GM12878 (cell line): ENCODE measurements around the gene KIRREL1. TPM values are rescaled to one million over a fixed set of nuclear protein-coding genes. Genes with fewer than 3 reads are reported as not detected.

ENCODE experiments used
- ATAC-seq: fragments of 200-7000 bp; cut with Tn5 transposase; 3 replicates; pipeline ENCODE4 v1.9.1; 2020; ENCODE audit warnings: mild to moderate bottlenecking, moderate library complexity
- BruUV-seq: library from RNA; stranded (reverse); fragments of 400-500 nt; replicated peaks from 2 replicates; lab custom pipeline; 2021; lab: Mats Ljungman, UMichigan
- CTCF ChIA-PET: fragments of 300-600 bp; sonication (Branson Sonifier 250); formaldehyde crosslinking; extraction: SDS; loops from one replicate; lab custom pipeline; 2021; ENCODE audit warnings: inconsistent platforms; lab: Yijun Ruan, JAX
- POLR2A ChIA-PET: fragments of 350-600 bp; formaldehyde crosslinking; extraction: SDS; loops from one replicate; lab custom pipeline; 2021; ENCODE audit warnings: inconsistent platforms; lab: Charles Lee
- RAD21 ChIA-PET: fragments of 300-600 bp; sonication (Branson Sonifier 250); formaldehyde crosslinking; loops from one replicate; lab custom pipeline; 2023; ENCODE audit warnings: antibody characterized with exemption; ENCODE audit not compliant: unreplicated experiment; lab: Charles Lee
- SMC1A ChIA-PET: fragments of 300-600 bp; sonication (Branson Sonifier 250); formaldehyde crosslinking; loops from one replicate; lab custom pipeline; 2023; ENCODE audit not compliant: unreplicated experiment, uncharacterized antibody; lab: Charles Lee
- DNase-seq: peaks from one replicate; pipeline ENCODE4 v3.0.0-alpha.2; 2011; ENCODE audit warnings: low read depth, low spot score
- FAIRE-seq: peaks from 3 replicates; lab custom pipeline; 2011; peaks lifted over from hg19 to GRCh38; lab: Jason Lieb, UNC
- H2AFZ ChIP-seq: 2 replicates; pipeline ENCODE4 v1.6.0; 2011; ENCODE audit warnings: low read depth, low read length, control low read depth; ENCODE audit not compliant: control insufficient read depth
- H3K27ac ChIP-seq: 2 replicates; pipeline ENCODE4 v1.5.1; 2011; ENCODE audit warnings: control low read depth; ENCODE audit not compliant: control insufficient read depth, insufficient read depth
- H3K27me3 ChIP-seq, 2 experiments: replicated peaks in 1 of 2; 2 replicates each; pipeline versions ENCODE4 v1.6.0 to v1.6.1; 2011; ENCODE audit warnings: low read length in 1 of 2; ENCODE audit not compliant: control insufficient read depth in 2 of 2, insufficient read depth in 2 of 2
- H3K36me3 ChIP-seq, 2 experiments: 2 replicates each; pipeline ENCODE4 v1.5.1; 2011; ENCODE audit warnings: low read length in 1 of 2; ENCODE audit not compliant: control insufficient read depth in 2 of 2, insufficient read depth in 2 of 2
- H3K4me1 ChIP-seq: 2 replicates; pipeline ENCODE4 v1.6.1; 2011; ENCODE audit warnings: mild to moderate bottlenecking, low read length, moderate library complexity, mixed read lengths; ENCODE audit not compliant: control insufficient read depth, insufficient read depth
- H3K4me2 ChIP-seq: 2 replicates; pipeline ENCODE4 v1.6.0; 2011; ENCODE audit warnings: control low read depth; ENCODE audit not compliant: control insufficient read depth, insufficient read depth
- H3K4me3 ChIP-seq: fragments of 200-600 bp; sonication (generic); 2 replicates; pipeline ENCODE4 v1.5.1; 2016
- H3K79me2 ChIP-seq: 2 replicates; pipeline ENCODE4 v1.6.0; 2011; ENCODE audit warnings: low read length; ENCODE audit not compliant: control insufficient read depth, insufficient read depth
- H3K9ac ChIP-seq: 2 replicates; pipeline ENCODE4 v1.8.0; 2011; ENCODE audit warnings: low read length, control low read depth, mixed read lengths; ENCODE audit not compliant: control insufficient read depth, insufficient read depth
- H3K9me3 ChIP-seq: replicated peaks from 3 replicates; pipeline ENCODE4 v1.5.1; 2011; ENCODE audit warnings: mild to moderate bottlenecking, low read length; ENCODE audit not compliant: control insufficient read depth, insufficient read depth
- H4K20me1 ChIP-seq: 2 replicates; pipeline ENCODE4 v1.6.0; 2011; ENCODE audit not compliant: control insufficient read depth, insufficient read depth
- BMI1 ChIP-seq: fragments of 450-650 bp; IDR thresholded peaks from 2 replicates; pipeline ENCODE4 v1.6.1; 2016; ENCODE audit warnings: mild to moderate bottlenecking, moderate library complexity, borderline replicate concordance
- CEBPB ChIP-seq, 2 experiments: fragments of 150-350 bp in 1 of 2; IDR thresholded peaks; 2 replicates each; pipeline ENCODE4 v1.6.1; 2012 to 2014; ENCODE audit warnings: low read depth in 2 of 2, low read length in 2 of 2, borderline replicate concordance in 1 of 2, inconsistent platforms in 1 of 2
- HDAC6 ChIP-seq: fragments of 200-600 bp; sonication (generic); IDR thresholded peaks from one replicate; pipeline ENCODE4 v1.8.0; 2017; ENCODE audit warnings: antibody characterized with exemption; ENCODE audit not compliant: unreplicated experiment
- JUNB ChIP-seq: IDR thresholded peaks from 2 replicates; pipeline ENCODE4 v1.6.1; 2016; ENCODE audit warnings: antibody characterized with exemption, mild to moderate bottlenecking
- MEF2B ChIP-seq: fragments of 450-650 bp; IDR thresholded peaks from 2 replicates; pipeline ENCODE4 v1.6.1; 2018; ENCODE audit warnings: mild to moderate bottlenecking, moderate library complexity; ENCODE audit not compliant: partially characterized antibody, poor library complexity, severe bottlenecking
- MXI1 ChIP-seq: fragments of 150-350 bp; IDR thresholded peaks from 2 replicates; pipeline ENCODE4 v1.6.1; 2011; ENCODE audit warnings: low read depth, mild to moderate bottlenecking, inconsistent platforms, low read length, improper control_type of control experiment
- MYB ChIP-seq: fragments of 150-350 bp; IDR thresholded peaks from 2 replicates; pipeline ENCODE4 v1.6.1; 2014; ENCODE audit warnings: mild to moderate bottlenecking, low read depth, low read length, borderline replicate concordance
- NRF1 ChIP-seq: conservative IDR thresholded peaks from 2 replicates; pipeline ENCODE4 v1.6.1; 2011; ENCODE audit warnings: mild to moderate bottlenecking, low read depth, low read length, improper control_type of control experiment
- SMARCA5 ChIP-seq: fragments of 450-650 bp; IDR thresholded peaks from 2 replicates; pipeline ENCODE4 v1.6.1; 2017; ENCODE audit warnings: mild to moderate bottlenecking
- SRF ChIP-seq, 2 experiments: IDR thresholded peaks; 2 replicates each; pipeline ENCODE4 v1.6.1; 2011; ENCODE audit warnings: low read depth in 2 of 2, low read length in 2 of 2, mild to moderate bottlenecking in 1 of 2, moderate library complexity in 1 of 2
- STAT3 ChIP-seq: IDR thresholded peaks from 2 replicates; pipeline ENCODE4 v1.6.1; 2011; ENCODE audit warnings: low read depth, low read length, improper control_type of control experiment
- TAF1 ChIP-seq: IDR thresholded peaks from 2 replicates; pipeline ENCODE4 v1.6.1; 2011; ENCODE audit warnings: mild to moderate bottlenecking, low read depth, low read length, borderline replicate concordance
- TCF12 ChIP-seq: IDR thresholded peaks from 2 replicates; pipeline ENCODE4 v1.6.1; 2011; ENCODE audit warnings: low read depth, mild to moderate bottlenecking, low read length
- TCF3 ChIP-seq: IDR thresholded peaks from 2 replicates; pipeline ENCODE4 v1.6.1; 2012; ENCODE audit warnings: low read depth, mild to moderate bottlenecking, low read length, borderline replicate concordance; ENCODE audit not compliant: insufficient read depth
- WGBS: methylation state at CpG from one replicate; pipeline ENCODE4 v1.1.6; 2016; ENCODE audit warnings: low lambda C conversion rate; ENCODE audit not compliant: insufficient replicate concordance, insufficient coverage; ENCODE audit errors: missing lambda C conversion rate; 5-methylcytosine and 5-hydroxymethylcytosine counted together
- in situ Hi-C: fragments of 300-500 bp; cut with MboI; formaldehyde crosslinking; loops from 9 replicates; pipeline ENCODE4 v1.14.3; 2018; ENCODE audit warnings: mixed read lengths
- intact Hi-C: fragments of 100-400 bp; cut with micrococcal nuclease; formaldehyde crosslinking; loops from one replicate; pipeline ENCODE4 v1.14.2; 2022; ENCODE audit not compliant: unreplicated experiment
- polyA plus RNA-seq, 11 experiments: library from polyadenylated mRNA; depleted of rRNA in 4 of 11; unstranded in 6 of 11; stranded (reverse) in 5 of 11; fragments of >200 nt; fragmentation: Nextera tagmentation in 4 of 11; fragmentation: Illumina TruSeq in 1 of 11; extraction: Ambion mirVana in 4 of 11; extraction: Trizol in 1 of 11; gene quantifications; 1 replicate in 1 of 11; 2 replicates in 10 of 11; pipeline versions ENCODE4 v1.2.1 to v1.2.3, GENCODE V29; 2011 to 2016; ENCODE audit warnings: inconsistent platforms in 2 of 11, missing spikeins in 2 of 11, low read depth in 1 of 11
- total RNA-seq, 4 experiments: library from RNA; depleted of rRNA in 3 of 4; stranded (reverse); fragments of >200 nt in 3 of 4; fragmentation: Illumina TruSeq in 1 of 4; extraction: Trizol in 1 of 4; gene quantifications; 2 replicates each; pipeline versions ENCODE4 v1.2.1 to v1.2.3, GENCODE V29; 2013 to 2021
- TF ChIP-seq, protein P1 (sequence below): fragments of 150-350 bp; IDR thresholded peaks from 2 replicates; pipeline ENCODE4 v1.6.1; 2016; ENCODE audit warnings: low read depth, low read length
- TF ChIP-seq, protein P2 (sequence below): fragments of 450-650 bp; IDR thresholded peaks from 2 replicates; pipeline ENCODE4 v1.6.1; 2017; ENCODE audit warnings: mild to moderate bottlenecking, moderate library complexity
- TF ChIP-seq, protein P3 (sequence below): IDR thresholded peaks from 2 replicates; pipeline ENCODE4 v1.6.1; 2012; ENCODE audit warnings: low read length, inconsistent platforms

KIRREL1 gene
- total and polyA plus RNA-seq, 10 of the 15 experiments (the other 5 are each of a cell fraction or from before 2014, with no cell fraction given) = 0.15 TPM; not detected in 9

DNA sequence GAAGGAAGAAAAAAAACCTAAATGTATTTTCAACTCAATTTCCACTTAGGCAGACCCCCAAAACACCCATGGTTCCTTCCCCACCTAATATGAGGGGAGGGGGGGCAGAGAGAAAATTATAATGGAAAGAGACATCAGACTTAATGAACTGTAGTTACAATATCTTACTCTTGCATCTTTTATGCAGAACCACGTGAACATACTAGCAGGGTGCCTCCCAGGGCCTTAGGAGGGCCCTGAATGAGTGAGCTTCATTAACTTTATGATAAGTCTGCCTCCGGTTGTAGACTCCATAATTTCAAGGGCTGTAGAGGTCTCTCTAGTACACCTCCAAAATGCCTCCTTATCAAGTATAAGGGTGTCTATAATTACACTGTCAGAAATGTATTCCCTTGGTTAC, 11.3 kb upstream of the KIRREL1 start:
- DNase-seq (no peak), FAIRE-seq (no peak), ATAC-seq (no peak)
- BruUV-seq = no TSS peak
- H3K9ac ChIP-seq = no peak overlapping the region
- no peak overlapping the region for H3K27ac ChIP-seq
- no peak overlapping the region for H3K4me2 ChIP-seq
- H3K9me3 ChIP-seq = no peaks in the 10 kb centered on the region
- SMC1A ChIA-PET = no interaction called here
- H3K79me2 ChIP-seq = no peaks in the 10 kb centered on the region
- H4K20me1 ChIP-seq = no peaks in the 10 kb centered on the region
- CTCF ChIA-PET = interaction anchor here (2.4 kb wide), 1 partner anchor 9 kb away, joined by 11 read pairs; no protein-coding TSS in a partner anchor
- peaks cover 2 to 3% of the 10 kb centered on the region in 2 experiments; a peak in 2 of 4 replicates for H3K27me3 ChIP-seq
- TF ChIP-seq TCF12 (no peak), JUNB (no peak), HDAC6 (no peak), SMARCA5 (no peak), TCF3 (no peak), MYB (no peak), SRF (IDR thresholded peaks at IDR 0.05; ENCODE audit: low read depth in 2 of 2, low read length in 2 of 2) (no peak), NRF1 (no peak), TAF1 (no peak), CEBPB (IDR thresholded peaks at IDR 0.05; ENCODE audit: borderline replicate concordance in 1 of 2, low read depth in 2 of 2, low read length in 2 of 2) (no peak), BMI1 (no peak), STAT3 (no peak), MEF2B (no peak), MXI1 (no peak)
- TF ChIP-seq, protein P1, sequence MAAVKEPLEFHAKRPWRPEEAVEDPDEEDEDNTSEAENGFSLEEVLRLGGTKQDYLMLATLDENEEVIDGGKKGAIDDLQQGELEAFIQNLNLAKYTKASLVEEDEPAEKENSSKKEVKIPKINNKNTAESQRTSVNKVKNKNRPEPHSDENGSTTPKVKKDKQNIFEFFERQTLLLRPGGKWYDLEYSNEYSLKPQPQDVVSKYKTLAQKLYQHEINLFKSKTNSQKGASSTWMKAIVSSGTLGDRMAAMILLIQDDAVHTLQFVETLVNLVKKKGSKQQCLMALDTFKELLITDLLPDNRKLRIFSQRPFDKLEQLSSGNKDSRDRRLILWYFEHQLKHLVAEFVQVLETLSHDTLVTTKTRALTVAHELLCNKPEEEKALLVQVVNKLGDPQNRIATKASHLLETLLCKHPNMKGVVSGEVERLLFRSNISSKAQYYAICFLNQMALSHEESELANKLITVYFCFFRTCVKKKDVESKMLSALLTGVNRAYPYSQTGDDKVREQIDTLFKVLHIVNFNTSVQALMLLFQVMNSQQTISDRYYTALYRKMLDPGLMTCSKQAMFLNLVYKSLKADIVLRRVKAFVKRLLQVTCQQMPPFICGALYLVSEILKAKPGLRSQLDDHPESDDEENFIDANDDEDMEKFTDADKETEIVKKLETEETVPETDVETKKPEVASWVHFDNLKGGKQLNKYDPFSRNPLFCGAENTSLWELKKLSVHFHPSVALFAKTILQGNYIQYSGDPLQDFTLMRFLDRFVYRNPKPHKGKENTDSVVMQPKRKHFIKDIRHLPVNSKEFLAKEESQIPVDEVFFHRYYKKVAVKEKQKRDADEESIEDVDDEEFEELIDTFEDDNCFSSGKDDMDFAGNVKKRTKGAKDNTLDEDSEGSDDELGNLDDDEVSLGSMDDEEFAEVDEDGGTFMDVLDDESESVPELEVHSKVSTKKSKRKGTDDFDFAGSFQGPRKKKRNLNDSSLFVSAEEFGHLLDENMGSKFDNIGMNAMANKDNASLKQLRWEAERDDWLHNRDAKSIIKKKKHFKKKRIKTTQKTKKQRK = no peak
- TF ChIP-seq, protein P2, sequence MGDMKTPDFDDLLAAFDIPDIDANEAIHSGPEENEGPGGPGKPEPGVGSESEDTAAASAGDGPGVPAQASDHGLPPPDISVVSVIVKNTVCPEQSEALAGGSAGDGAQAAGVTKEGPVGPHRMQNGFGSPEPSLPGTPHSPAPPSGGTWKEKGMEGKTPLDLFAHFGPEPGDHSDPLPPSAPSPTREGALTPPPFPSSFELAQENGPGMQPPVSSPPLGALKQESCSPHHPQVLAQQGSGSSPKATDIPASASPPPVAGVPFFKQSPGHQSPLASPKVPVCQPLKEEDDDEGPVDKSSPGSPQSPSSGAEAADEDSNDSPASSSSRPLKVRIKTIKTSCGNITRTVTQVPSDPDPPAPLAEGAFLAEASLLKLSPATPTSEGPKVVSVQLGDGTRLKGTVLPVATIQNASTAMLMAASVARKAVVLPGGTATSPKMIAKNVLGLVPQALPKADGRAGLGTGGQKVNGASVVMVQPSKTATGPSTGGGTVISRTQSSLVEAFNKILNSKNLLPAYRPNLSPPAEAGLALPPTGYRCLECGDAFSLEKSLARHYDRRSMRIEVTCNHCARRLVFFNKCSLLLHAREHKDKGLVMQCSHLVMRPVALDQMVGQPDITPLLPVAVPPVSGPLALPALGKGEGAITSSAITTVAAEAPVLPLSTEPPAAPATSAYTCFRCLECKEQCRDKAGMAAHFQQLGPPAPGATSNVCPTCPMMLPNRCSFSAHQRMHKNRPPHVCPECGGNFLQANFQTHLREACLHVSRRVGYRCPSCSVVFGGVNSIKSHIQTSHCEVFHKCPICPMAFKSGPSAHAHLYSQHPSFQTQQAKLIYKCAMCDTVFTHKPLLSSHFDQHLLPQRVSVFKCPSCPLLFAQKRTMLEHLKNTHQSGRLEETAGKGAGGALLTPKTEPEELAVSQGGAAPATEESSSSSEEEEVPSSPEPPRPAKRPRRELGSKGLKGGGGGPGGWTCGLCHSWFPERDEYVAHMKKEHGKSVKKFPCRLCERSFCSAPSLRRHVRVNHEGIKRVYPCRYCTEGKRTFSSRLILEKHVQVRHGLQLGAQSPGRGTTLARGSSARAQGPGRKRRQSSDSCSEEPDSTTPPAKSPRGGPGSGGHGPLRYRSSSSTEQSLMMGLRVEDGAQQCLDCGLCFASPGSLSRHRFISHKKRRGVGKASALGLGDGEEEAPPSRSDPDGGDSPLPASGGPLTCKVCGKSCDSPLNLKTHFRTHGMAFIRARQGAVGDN = no peak
- TF ChIP-seq, protein P3, sequence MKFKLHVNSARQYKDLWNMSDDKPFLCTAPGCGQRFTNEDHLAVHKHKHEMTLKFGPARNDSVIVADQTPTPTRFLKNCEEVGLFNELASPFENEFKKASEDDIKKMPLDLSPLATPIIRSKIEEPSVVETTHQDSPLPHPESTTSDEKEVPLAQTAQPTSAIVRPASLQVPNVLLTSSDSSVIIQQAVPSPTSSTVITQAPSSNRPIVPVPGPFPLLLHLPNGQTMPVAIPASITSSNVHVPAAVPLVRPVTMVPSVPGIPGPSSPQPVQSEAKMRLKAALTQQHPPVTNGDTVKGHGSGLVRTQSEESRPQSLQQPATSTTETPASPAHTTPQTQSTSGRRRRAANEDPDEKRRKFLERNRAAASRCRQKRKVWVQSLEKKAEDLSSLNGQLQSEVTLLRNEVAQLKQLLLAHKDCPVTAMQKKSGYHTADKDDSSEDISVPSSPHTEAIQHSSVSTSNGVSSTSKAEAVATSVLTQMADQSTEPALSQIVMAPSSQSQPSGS = no peak
- POLR2A ChIA-PET = no interaction called here
- intact Hi-C loops = no loop called here
- in situ Hi-C loops = no loop called here
- 28% methylated on average over 2 of the region's 2 CpGs for WGBS
- no peaks in the 10 kb centered on the region for H3K36me3 ChIP-seq
- RAD21 ChIA-PET = no interaction called here
- H2AFZ ChIP-seq = no peak overlapping the region
- H3K4me3 ChIP-seq = no peak overlapping the region
- no peaks in the 10 kb centered on the region for H3K4me1 ChIP-seq
